Spleen (tissue), 11 donors: ENCODE data around the gene NMT2. TPM values are rescaled to one million over a fixed set of nuclear protein-coding genes. Genes with fewer than 3 reads are reported as not detected.
A peak's percentile ranks its signal among the peaks of the same experiment; 100 is the strongest.

Experiments
- DNase-seq: peaks from one replicate; pipeline ENCODE4 v3.0.0-alpha.2; 2020
- H3K27ac ChIP-seq, 8 donors: fragments of 200-600 bp; sonication (generic) in 7 of 8; 1 replicate in 4 of 8; 2 replicates in 4 of 8; pipeline versions ENCODE4 v1.5.0 to v1.8.0; 2016 to 2021; ENCODE audit warnings: inconsistent platforms in 4 of 8, mild to moderate bottlenecking in 4 of 8, moderate library complexity in 1 of 8
- H3K27me3 ChIP-seq, 7 donors: fragments of 200-600 bp; sonication (generic) in 6 of 7; replicated peaks in 1 of 7; 1 replicate in 4 of 7; 2 replicates in 3 of 7; pipeline versions ENCODE4 v1.5.0 to v1.8.0; 2016 to 2021; ENCODE audit warnings: inconsistent platforms in 3 of 7, mild to moderate bottlenecking in 1 of 7
- H3K36me3 ChIP-seq, 6 donors: fragments of 200-600 bp; sonication (generic) in 5 of 6; 1 replicate in 4 of 6; 2 replicates in 2 of 6; pipeline versions ENCODE4 v1.5.0 to v1.8.0; 2016 to 2021; ENCODE audit warnings: inconsistent platforms in 2 of 6
- H3K4me1 ChIP-seq, 6 donors: fragments of 200-600 bp; sonication (generic) in 5 of 6; 1 replicate in 3 of 6; 2 replicates in 3 of 6; pipeline versions ENCODE4 v1.5.0 to v1.8.0; 2016 to 2021; ENCODE audit warnings: inconsistent platforms in 3 of 6
- H3K4me3 ChIP-seq, 8 donors: fragments of 200-600 bp; sonication (generic) in 7 of 8; 1 replicate in 4 of 8; 2 replicates in 4 of 8; pipeline versions ENCODE4 v1.5.0 to v1.8.0; 2016 to 2021; ENCODE audit warnings: inconsistent platforms in 4 of 8, mild to moderate bottlenecking in 4 of 8, moderate library complexity in 2 of 8
- H3K9me3 ChIP-seq, 8 donors: fragments of 200-600 bp; sonication (generic) in 7 of 8; 1 replicate in 4 of 8; 2 replicates in 4 of 8; pipeline versions ENCODE4 v1.5.0 to v1.8.0; 2016 to 2021; ENCODE audit warnings: inconsistent platforms in 4 of 8
- CTCF ChIP-seq, 11 experiments: fragments of 200-600 bp in 7 of 11; fragments of 450-650 bp in 4 of 11; sonication (generic) in 4 of 11; IDR thresholded peaks in 8 of 11; conservative IDR thresholded peaks in 3 of 11; 1 replicate in 7 of 11; 2 replicates in 4 of 11; pipeline versions ENCODE4 v1.4.0 to v1.8.0; 2016 to 2021; ENCODE audit warnings: antibody characterized with exemption in 11 of 11, inconsistent platforms in 4 of 11, mild to moderate bottlenecking in 1 of 11
- POLR2A ChIP-seq, 3 donors: fragments of 450-650 bp; IDR thresholded peaks; one replicate each; pipeline ENCODE4 v1.5.1; 2017; ENCODE audit warnings: antibody characterized with exemption in 3 of 3, mild to moderate bottlenecking in 1 of 3
- POLR2AphosphoS5 ChIP-seq, 3 donors: sonication (generic); formaldehyde crosslinking; IDR thresholded peaks; one replicate each; pipeline ENCODE4 v1.5.1; 2017; ENCODE audit warnings: antibody characterized with exemption in 3 of 3
- WGBS, 5 donors: extraction: QIAGEN DNeasy Blood & Tissue Kit in 3 of 5; methylation state at CpG; one replicate each; pipeline versions ENCODE4 v1.1.5 to v1.1.7; 2013 to 2018; 5-methylcytosine and 5-hydroxymethylcytosine counted together
- intact Hi-C: fragments of 100-400 bp; cut with DNase I; formaldehyde crosslinking; loops from one replicate; pipeline ENCODE4 v1.15.0; 2023; ENCODE audit warnings: low total_unique reads
- polyA plus RNA-seq, 3 donors: library from polyadenylated mRNA; stranded (reverse); fragments of 200-250 nt; gene quantifications; one replicate each; pipeline ENCODE4 v1.2.1, GENCODE V29; 2013
- total RNA-seq, 7 donors: library from RNA; depleted of rRNA in 3 of 7; stranded (reverse); fragments of >200 nt in 3 of 7; fragmentation: NEBNext Ultra II Directional in 4 of 7; extraction: Animal tissue kit (Norgen Biotek cat#: 25700) in 4 of 7; gene quantifications; one replicate each; pipeline versions ENCODE4 v1.1.0 to v1.2.1, GENCODE V29; 2016 to 2021
- donor health status: healthy with polysubstance abuse.
- donor health status: DM: no; HTN: no; CAD: no; lungs with moderate emphysema.
- donor health status: DM: no; HTN: no; CAD: no.
- donor health status: Bipolar disorder and iron deficiency.
- donor health status: healthy.
- donor health status: DM: no; HTN: no; CAD: no.
- donor health status: DM: yes; HTN: yes; CAD: no.

The NMT2 gene
- total and polyA plus RNA-seq, 10 donors: 4.3 to 19.2 (median 12.8) TPM

DNA sequence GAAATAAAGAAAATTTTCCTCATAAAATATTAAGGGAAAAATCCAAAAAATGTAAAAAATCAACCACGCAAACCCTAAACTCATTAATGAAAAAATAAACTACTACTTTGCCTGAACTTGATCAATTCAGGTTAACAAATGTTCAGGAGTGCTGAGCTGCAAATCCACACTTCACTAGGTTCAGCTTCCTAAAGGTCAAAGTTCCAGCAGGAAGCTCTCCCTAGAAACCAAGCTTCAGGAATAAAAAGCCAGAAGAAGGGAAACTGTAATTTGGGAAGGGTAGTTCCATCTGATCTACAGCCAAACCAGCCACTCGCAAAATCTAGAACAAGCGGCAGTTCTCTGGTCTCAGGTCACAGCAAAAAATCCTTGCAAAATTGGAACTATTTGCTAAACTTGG, 7.8 kb upstream of the NMT2 start:
- WGBS, 5 donors: 94 to 97% (median 96%) methylated on average over 3 of the region's 3 CpGs
- intact Hi-C loops: no loop called here
- DNase-seq: no peak
- TF ChIP-seq POLR2A (IDR thresholded peaks at IDR 0.05) (no peak), POLR2AphosphoS5 (IDR thresholded peaks at IDR 0.05) (no peak), CTCF (IDR thresholded peaks at IDR 0.05 in 8 of 11, conservative IDR thresholded peaks at IDR 0.05 in 3 of 11) (no peak)
- Histone ChIP-seq H3K4me3 (no peak overlapping the region), H3K9me3 (no peaks in the 10 kb centered on the region), H3K36me3 (no peaks in the 10 kb centered on the region), H3K27ac (no peak overlapping the region), H3K4me1 (peaks cover 0 to under 1% (median 0%) of the 10 kb centered on the region in 6 donors), H3K27me3 (no peaks in the 10 kb centered on the region)

DNA sequence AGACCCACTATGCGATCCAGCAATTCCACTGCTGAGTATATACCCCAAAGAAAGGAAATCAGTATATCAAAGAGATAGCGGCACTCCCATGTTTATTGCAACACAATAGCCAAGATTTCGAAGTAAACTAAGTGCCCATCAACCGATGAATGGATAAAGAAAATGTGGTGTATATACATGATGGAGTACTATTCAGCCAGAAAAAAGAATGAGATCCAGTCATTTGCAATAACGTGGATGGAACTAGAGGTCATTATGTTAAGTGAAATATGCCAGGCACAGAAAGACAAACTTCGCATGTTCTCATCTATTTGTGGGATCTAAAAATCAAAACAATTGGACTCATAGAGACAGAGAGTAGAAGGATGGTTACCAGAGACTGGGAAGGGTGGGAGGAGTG, 7.1 kb upstream of the NMT2 start:
- WGBS, 5 donors: 91 to 93% (median 92%) methylated on average over 6 of the region's 6 CpGs
- Histone ChIP-seq H3K36me3 (no peaks in the 10 kb centered on the region), H3K4me3 (no peak overlapping the region), H3K27ac (no peak overlapping the region), H3K27me3 (no peaks in the 10 kb centered on the region), H3K4me1 (peaks cover 5 to 8% (median 6%) of the 10 kb centered on the region in 6 donors), H3K9me3 (no peaks in the 10 kb centered on the region)
- no peak for DNase-seq
- no peak for TF ChIP-seq CTCF (IDR thresholded peaks at IDR 0.05 in 8 of 11, conservative IDR thresholded peaks at IDR 0.05 in 3 of 11)
- TF ChIP-seq POLR2AphosphoS5 (IDR thresholded peaks at IDR 0.05): no peak
- TF ChIP-seq POLR2A (IDR thresholded peaks at IDR 0.05): no peak
- intact Hi-C loops: no loop called here

- no peak for DNase-seq
- no peaks in the 10 kb centered on the region for H3K36me3 ChIP-seq
- peaks cover 22 to 32% (median 30%) of the 10 kb centered on the region in 6 donors for H3K4me1 ChIP-seq
- 90 to 93% (median 91%) methylated on average over 7 of the region's 7 CpGs for WGBS, 5 donors
- H3K4me3 ChIP-seq: no peak overlapping the region
- TF ChIP-seq CTCF (IDR thresholded peaks at IDR 0.05 in 8 of 11, conservative IDR thresholded peaks at IDR 0.05 in 3 of 11) (no peak), POLR2A (IDR thresholded peaks at IDR 0.05) (no peak), POLR2AphosphoS5 (IDR thresholded peaks at IDR 0.05) (no peak)
- intact Hi-C loops: loop anchor here (5.0 kb wide), 1 partner anchor 35 kb away; no protein-coding TSS in a partner anchor
- H3K9me3 ChIP-seq: no peaks in the 10 kb centered on the region
- H3K27ac ChIP-seq: no peak overlapping the region
- H3K27me3 ChIP-seq: peaks cover 0 to 8% (median 0%) of the 10 kb centered on the region in 7 donors
Measured at GRCh38 chr10:15172306-15172840, 3.9 kb upstream of the NMT2 start.

DNA sequence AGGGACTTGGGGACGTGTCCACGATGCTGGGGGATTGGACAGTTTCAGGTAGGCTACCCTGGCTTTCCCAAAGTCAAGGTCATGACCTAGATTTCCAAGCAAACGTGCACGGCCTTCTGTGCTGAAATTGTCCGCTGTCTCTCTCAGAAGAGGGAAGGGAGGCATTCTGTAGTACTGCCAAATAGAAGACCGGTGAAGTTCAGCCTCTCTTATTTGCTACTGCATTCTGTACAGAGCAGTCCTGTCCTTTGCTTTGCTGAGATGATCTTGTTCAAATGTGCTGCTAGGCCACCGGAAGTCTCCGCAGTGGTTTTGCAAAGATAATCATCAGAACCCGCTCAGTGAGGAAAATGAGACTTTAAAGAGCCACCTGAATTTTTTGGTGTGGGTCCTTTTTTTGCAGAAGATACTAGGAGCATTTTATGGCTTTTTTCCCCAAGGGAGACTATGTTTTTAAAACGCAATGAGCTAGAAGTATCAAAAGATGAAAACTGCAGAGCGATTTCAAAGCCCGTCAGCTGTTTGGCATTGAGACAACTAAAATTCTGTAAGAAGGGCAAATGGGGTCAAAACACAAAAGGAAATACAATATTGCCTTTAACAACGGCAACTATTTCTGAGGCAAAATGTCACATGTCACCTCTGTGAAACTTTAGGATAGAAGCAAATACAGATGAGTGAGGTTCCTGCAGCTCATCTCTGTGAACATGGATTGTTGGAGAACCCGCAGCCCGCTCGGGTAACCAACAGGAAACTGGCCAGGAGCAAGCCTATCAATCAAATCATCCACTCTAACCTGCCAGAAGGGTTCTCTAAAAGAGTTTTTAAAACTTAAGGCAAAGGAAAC, 1.3 kb upstream of the NMT2 start:
- Histone ChIP-seq H3K9me3 (no peaks in the 10 kb centered on the region), H3K4me3 (peak overlapping the region in 7 of 8 donors; percentile 1 to 64 (median 24)), H3K27me3 (peaks cover 0 to 9% (median 0%) of the 10 kb centered on the region in 7 donors), H3K4me1 (peaks cover 27 to 55% (median 46%) of the 10 kb centered on the region in 6 donors), H3K36me3 (no peaks in the 10 kb centered on the region), H3K27ac (peak overlapping the region; percentile 56 to 91 (median 74))
- DNase-seq: no peak
- no peak for TF ChIP-seq POLR2A (IDR thresholded peaks at IDR 0.05)
- peak in 1 of 3 donors; percentile 29 for TF ChIP-seq POLR2AphosphoS5 (IDR thresholded peaks at IDR 0.05)
- TF ChIP-seq CTCF (IDR thresholded peaks at IDR 0.05 in 8 of 11, conservative IDR thresholded peaks at IDR 0.05 in 3 of 11): no peak
- WGBS, 5 donors: 7 to 24% (median 10%) methylated on average over 16 of the region's 16 CpGs
- intact Hi-C loops: loop anchor here (5.0 kb wide), 1 partner anchor 38 kb away; no protein-coding TSS in a partner anchor
